Activated effector memory CD4-positive, alpha-beta T cell treated with anti-CD3 and anti-CD28 coated beads, Interleukin-2, amount 50 U/mL, for 16 hours (primary cell): ENCODE data around the gene ZNF284.

Source experiments
- DNase-seq: peaks from one replicate; pipeline ENCODE4 v3.0.0-alpha.2; 2020

The ZNF284 gene

DNA sequence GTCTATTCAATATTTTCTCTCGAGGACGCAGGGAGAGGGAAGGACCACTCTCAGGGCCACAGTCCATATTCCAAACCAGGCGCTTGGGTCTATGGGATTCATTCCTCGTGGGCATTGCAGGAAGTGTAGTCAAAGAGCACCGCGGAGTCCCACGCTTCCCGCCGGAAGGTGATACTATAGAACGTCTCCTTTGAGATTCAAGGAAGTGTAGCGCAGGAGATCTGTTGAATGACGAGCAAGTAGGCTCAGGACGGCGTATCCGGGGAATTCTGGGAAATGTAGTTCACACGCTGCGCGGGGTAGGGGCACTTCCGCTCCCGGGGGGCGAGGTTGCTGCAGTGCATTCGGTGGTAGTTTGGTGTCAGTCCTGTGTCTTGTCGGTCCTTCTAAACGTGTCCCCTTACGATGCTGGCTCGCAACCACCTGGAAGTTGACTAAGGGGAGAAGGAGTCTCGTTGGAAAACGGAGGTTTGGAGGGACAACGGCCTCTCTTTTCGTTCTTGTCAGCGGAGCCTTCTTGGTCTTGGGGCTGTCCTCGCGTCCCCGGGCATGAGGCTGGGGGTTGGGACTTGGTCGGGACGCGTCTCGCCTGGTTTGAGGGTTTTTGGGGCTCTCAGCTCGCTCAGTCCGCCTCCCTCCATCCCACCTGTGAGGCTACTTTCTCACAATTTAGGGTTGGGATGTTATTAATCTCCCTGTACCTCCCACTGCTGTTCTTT lies at the start of gene ZNF284:
Gene ZNF284, plus strand, starts transcription at position 336 of the 719 bp plus-strand sequence. CDS start 4,231 bp downstream, outside the sequence.
- peak; percentile 93 for DNase-seq

DNA sequence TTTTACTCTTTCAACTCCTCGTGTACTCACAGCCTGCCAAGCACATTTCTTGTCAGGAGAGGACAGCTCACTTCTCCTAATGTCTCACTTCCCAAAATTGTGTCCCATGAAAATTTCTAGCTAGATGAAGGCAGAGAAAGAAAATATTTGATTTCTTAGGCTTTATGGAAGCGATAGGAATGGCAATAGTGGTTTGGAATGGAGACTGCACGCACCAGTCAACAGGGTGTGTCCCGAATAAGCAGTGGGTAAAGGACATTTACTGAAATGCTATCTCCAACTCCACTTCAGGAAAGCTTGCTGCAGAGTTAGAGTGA lies 47.1 kb upstream of the ZNF284 start:
- no peak for DNase-seq

DNA sequence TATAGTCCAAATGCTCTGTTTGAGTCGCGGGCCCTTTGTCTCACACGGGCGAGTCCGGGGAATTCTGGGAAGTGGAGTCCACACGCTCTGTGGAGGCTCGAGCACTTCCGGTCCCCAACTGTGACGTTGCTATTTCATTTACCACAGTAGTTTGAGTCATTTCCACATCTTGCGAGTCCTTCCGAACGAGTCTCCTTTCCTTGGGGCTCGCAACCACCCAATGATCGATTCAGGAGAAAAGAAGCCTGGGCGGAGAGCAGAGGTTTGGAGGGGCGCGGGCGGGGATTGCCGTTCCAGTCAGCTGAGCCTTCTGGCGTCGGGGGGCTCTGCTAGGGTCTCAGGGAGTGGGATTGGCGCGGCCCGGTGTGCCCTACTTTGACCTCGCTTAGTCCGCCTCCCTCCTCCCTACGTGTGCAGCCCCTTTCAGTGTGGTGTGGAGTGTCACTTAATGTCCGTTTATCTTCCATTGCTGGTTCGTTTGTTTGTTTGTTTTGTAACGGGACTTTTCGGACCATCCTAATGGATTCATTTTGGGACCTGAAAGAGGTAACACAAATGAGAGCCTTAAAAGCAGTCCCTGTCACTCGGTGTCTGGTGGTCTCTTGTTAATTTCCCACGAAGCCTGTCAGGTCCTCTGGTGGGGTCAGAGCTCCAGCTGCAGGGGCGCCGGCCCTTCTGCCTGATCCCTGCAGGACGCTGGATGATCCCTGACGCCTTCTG lies 46.6 kb upstream of the ZNF284 start, which contains the start of gene ZNF222:
Gene ZNF222, plus strand, starts transcription at position 163 of the 720 bp plus-strand sequence. Its CDS starts 58 bp downstream, at position 221.
- DNase-seq = peak; percentile 89

DNA sequence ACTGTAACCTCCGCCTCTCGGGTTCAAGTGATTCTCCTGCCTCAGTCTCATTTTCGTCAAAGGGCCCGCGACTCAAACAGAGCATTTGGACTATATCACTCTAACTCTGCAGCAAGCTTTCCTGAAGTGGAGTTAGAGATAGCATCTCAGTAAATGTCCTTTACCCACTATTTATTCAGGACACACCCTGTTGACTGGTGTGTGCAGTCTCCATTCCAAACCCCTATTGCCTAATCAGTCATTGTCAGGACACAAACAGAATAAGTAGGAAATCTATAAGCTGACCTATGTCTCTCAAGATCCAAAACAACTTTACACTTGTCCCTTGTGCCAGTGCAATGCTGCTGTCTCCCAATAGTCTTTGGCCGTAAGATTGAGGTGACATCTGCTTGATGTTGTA lies 45.3 kb upstream of the ZNF284 start:
- no peak for DNase-seq

DNA sequence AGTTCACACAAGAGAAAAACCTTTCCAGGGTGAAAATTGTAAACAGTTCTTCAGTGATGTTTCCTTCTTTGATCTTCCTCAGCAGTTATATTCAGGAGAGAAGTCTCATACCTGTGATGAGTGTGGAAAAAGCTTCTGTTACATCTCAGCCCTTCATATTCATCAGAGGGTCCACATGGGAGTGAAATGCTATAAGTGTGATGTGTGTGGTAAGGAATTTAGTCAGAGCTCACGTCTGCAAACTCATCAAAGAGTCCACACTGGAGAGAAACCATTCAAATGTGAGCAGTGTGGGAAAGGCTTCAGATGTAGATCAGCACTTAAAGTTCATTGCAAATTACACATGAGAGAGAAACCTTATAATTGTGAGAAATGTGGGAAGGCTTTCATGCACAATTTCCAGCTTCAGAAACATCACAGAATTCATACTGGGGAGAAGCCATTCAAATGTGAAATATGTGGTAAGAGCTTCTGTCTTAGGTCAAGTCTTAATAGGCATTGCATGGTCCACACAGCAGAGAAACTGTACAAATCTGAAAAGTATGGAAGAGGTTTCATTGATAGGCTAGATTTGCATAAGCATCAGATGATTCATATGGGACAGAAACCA lies 39.9 kb upstream of the ZNF284 start:
- no peak for DNase-seq

DNA sequence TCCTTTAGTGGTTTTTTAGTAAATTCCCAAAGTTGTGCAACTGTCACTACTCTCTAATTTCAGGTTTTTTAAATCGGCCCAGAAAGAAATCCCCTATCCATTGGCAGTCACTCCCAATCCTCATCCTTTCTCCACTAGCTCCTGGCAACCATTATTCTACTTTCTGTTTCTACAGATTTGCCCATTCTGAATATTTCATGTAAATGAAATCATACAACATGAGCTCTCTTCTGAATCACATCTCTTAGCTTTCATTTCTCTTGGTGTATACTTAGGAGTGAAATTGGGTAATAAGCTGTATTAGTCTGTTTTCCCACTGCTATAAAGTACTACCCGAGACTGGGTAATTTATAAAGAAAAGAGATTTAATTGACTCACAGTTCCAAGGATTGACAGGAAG lies 29.8 kb upstream of the ZNF284 start:
- DNase-seq = no peak

DNA sequence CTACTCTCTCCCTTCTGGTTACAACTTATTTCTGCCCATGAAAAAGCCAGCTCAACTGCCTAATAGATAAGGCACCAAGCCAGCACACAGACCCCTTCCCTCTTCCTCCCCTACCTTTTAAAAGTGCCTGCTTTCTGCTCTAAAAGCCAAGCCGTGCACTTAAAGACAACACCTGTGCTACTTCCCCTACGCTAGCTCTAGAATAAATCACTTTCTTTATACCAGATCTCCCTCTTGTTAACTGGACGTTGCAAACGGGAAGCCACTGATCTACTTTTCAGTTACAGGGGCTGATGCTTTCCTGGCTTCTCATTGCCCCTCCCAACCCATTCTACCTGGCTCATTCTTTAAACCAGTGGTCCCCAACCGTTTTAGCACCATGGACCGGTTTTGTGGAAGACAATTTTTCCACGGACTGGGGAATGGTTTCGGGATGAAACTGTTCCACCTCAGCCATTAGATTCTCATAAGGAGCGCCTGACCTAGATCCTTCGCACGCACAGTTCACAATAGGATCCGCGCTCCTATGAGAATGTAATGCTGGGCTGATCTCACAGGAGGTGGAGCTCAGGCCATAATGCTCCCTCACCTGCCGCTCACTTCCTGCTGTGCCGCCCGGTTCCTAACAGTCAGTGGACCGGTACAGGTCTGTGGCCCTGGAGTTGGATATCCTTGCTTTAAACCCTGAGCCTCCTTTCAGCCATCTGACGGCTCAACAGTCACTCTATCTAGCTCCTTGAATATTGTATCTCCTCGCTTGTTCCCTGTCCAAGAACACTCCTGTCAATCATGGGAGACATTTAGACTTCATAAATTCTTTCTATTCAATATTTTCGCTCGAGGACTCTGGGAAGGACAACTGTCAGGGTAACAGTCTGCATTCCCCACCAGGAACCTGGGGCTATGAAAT lies 21.0 kb upstream of the ZNF284 start:
- DNase-seq = peak; percentile 71

DNA sequence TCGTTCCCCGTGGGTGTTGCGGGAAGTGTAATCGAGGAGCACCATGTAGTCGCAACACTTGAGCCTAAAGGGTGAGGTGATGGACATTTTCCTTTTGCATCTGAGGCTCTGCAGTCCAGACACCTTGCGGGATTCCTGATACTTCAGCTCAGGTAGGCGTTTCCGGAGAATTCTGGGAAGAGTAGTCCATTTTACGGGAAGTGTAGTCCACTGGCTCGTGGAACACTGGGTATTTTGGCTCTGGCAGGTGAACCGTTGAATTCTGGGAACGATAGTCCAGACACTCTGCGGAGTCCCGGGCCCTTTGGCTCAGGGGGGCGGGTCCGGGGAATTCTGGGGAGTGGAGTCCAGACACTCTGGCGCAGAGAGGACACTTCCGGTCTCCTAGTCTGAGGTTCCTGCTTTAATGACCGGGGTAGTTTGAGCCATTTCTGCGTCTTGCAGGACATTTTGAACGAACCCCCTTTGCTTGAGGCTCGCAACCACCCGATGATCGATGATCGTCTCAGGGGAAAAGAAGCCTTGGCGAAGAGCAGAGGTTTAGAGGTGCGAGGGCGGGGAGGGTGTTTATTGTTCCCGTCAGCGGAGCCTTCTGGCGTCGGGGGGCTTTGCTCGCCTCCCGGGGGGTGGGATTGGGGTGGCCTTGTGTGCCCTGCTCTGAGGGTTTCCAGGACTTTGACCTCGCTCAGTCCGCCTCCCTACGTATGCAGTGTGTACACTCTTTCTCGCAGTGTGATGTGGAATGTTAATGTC lies 20.1 kb upstream of the ZNF284 start, which contains the start of gene ZNF223:
Gene ZNF223, plus strand, starts transcription at position 387 of the 753 bp plus-strand sequence. CDS start 3,141 bp downstream, outside the sequence.
- DNase-seq = peak; percentile 88

DNA sequence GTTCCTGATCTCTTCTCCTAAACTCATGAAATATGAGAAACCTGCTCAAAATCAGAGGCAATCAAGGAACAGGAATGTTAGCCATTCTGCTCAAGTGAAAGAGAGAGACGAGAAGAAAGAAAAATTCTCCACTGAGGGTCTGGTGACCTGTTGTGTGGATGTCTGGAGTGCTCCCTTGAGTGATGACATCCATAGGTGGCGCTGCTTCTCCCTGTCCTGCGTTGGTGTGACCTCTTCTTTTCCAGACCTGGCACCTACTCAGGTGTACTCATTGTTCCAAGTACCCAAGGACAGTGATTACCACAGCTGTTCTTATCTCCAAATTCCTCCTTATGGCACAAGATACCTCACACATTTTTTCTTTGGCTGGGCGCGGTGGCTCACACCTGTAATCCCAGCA lies 16.1 kb upstream of the ZNF284 start:
- no peak for DNase-seq

DNA sequence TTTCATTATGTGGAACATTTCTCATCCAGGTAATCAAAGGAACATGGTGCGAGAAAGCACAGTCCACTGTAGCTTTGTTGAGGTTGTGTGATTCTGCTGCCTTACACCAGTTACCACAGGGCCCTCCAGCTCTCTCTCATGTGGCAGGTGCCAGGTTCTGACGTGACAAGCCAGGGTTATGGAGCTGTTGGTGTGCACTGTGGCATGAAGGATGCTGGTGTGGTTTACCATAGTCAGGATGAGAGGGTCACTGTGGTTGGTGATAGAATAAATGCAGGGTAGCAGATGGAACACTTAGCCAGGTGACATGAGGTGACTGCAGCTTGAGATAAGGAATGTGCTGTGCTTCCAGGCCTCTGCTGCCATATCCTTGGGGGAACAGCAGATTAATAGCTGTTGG lies 12.7 kb upstream of the ZNF284 start:
- no peak for DNase-seq

DNA sequence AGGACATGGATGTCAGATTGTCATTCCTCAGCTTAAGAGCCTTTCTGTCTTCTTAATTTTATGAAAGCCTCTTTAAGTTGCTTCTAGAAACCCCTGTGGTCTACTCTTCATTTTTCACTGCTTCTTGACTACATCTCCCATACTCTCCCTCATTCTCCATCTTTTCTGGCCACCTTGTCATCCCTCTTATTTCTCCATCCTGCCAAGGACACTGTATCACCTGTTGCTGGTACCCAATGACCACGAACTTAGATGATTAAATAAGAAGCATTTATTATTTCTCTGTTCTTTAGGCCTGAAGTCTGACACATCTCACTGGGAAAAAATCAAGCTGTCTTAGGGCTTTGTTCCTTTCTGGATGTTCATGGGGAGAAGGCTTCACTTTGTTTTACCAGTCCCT lies 10.9 kb upstream of the ZNF284 start:
- no peak for DNase-seq

DNA sequence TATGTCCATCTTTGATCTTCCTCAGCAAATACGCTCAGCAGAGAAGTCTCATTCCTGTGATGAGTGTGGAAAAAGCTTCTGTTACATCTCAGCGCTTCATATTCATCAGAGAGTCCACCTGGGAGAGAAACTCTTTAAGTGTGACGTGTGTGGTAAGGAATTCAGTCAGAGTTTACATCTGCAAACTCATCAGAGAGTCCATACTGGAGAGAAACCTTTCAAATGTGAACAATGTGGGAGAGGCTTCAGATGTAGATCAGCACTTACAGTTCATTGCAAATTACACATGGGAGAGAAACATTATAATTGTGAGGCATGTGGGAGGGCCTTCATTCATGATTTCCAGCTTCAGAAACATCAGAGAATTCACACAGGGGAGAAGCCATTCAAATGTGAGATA lies 5.7 kb upstream of the ZNF284 start:
- no peak for DNase-seq

DNA sequence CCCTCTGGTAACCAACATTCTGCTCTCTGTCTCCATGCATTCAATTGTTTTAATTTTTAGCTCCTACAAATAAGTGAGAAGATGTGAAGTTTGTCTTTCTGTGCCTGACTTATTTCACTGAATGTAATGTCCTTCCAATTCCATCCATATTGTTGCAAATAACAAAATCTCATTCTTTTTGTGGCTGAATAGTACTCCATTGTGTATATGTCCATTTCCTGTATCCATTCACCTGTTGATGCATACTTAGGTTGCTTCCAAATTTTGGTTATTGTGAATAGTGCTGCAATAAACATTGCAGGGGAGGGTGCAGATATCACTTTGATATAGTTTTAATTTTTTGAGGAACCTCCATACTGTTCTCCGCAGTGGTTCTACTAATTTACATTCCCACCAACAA lies 2.5 kb upstream of the ZNF284 start:
- DNase-seq = no peak

DNA sequence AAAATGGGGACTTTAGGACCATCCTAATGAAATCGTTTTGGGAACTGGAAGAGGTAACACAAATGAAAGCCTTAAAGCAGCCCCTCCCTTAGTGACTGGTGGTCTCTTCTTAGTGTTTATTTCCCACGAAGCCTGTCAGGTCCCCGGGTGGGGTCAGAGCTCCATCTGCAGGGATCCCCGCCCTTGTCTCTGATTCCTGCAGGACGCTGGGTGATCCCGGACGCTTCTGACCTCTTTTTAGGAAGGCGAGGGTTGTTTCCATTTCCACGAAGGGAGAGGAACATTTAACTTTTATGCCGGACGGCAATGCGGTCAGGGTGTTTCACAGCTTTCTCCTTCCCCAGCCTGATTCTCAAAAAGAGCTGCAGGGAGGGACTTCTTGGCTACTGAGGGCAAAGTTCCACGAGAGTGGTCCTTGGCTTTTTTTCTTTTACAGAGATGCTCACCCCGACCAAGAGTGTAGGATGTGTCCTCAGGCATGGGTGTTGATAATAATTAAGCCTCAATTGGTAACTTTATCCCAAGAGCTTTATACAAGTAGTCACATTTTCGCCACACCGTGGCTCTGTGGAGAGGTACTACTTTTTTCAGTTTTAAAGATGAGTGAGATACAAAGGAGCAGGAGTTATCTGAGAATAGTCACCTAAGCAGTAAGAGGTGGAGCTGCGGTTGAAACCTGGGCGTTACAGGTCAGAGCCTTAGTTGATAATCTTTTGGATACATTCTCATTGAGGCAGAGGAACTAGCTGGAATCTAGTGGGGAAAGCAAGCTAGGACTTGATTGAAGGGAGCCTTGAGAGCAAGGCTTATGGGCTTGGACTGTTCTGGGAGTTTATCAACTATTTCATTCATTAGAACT lies 813 bp downstream of the ZNF284 start:
- no peak for DNase-seq

DNA sequence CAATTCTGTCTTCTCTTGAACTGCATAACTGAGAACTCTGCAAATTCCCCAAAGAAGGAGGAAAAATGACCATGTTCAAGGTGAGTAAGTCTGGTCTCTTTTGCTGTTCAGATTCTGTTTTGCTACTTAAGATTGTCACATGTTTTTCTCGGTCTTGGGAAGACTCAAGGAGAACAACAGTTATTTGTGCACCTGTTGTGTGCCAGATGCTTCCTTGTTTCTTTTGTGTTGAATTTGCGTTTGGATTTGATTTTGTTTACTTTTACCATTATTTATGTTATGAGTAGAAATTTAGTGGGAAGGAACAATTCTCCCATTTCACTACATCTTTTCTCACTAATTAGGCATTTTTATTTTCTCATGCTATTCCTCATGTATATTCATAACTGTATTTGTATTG lies 4.4 kb downstream of the ZNF284 start:
- no peak for DNase-seq

DNA sequence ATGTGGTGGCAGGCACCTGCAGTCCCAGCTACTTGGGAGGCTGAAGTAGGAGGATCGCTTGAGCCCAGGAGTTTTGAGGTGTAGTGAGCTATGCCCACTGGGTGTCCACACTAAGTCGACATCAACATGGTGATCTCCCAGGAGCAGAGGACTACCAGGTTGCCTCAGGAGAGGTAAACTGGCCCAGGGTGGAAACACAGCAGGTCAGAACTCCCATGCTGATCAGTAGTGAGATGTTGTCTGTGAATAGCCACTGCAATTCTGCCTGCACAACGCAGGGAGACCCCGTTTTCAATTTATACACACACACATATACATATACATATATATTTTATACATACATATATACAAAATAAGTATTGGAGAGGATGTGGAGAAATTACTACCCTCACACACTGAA lies 20.1 kb downstream of the ZNF284 start:
- DNase-seq = no peak

DNA sequence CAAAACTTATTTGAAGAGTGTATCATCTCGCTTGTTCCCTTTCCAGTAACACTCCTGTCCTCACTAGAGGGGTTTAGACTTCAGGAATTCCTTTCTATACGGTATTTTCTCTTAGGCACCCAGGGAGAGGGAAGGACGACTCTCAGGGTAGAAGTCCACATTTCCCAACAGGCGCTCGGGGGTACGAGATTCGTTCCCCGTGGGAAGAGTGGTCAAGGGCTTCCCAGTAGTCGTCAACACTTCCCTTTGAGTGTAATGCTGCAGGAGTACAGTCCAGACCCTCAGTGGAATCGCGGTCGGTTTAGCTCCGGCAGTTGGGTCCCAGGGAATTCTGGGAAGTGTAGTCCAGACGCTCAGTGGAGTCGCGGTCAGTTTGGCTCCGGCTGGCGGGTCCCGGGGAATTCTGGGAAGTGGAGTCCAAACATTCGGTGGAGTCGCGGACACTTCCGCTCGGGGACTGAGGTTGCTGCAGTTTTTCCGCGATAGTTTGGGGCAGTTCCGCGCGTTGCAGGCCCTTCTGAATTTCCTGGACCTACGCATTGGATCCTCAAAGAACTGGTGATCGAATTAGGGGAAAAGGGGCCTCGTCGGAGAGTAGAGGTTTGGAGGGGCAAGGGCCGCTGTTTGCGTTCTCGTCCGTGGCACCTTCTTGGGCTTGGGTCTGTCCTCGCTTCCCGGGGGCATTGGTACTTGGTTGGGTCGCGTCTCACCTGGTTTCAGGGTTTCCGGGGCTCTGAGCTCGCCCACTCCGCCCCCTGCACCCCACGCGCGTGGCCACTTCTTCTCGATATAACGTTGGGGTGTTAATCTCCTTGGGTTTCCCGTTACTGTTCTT lies 22.2 kb downstream of the ZNF284 start, which contains the start of gene ZNF224:
Gene ZNF224, plus strand, starts transcription at position 431 of the 835 bp plus-strand sequence. CDS start 3,513 bp downstream, outside the sequence.
- peak; percentile 93 for DNase-seq

DNA sequence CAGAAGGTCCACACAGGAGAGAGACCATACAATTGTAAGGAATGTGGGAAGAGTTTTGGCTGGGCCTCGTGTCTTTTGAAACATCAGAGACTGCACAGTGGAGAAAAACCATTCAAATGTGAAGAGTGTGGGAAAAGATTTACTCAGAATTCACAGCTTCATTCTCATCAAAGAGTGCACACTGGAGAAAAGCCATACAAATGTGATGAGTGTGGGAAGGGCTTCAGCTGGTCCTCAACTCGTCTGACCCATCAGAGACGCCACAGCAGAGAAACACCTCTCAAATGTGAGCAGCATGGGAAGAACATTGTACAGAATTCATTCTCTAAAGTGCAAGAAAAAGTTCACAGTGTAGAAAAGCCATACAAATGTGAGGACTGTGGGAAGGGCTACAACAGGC lies 35.8 kb downstream of the ZNF284 start:
- no peak for DNase-seq

DNA sequence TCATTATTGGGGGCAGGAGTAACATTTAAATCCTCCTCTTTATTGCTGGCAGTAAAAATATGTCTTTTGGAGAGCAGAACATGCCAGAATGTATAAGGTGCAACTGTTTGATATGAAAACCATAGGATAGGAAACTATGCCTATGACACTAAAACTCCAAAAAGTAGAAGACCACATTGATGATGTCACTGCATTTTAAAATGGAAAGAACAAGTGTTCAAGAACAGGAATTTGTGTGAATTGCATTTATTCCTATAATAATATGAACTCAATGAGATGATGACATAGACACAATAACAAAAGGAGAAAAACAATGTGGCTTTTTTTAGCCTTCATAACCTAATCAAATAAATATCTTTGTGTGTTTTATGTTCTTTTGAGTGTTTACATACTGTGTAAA lies 37.5 kb downstream of the ZNF284 start:
- DNase-seq = no peak

DNA sequence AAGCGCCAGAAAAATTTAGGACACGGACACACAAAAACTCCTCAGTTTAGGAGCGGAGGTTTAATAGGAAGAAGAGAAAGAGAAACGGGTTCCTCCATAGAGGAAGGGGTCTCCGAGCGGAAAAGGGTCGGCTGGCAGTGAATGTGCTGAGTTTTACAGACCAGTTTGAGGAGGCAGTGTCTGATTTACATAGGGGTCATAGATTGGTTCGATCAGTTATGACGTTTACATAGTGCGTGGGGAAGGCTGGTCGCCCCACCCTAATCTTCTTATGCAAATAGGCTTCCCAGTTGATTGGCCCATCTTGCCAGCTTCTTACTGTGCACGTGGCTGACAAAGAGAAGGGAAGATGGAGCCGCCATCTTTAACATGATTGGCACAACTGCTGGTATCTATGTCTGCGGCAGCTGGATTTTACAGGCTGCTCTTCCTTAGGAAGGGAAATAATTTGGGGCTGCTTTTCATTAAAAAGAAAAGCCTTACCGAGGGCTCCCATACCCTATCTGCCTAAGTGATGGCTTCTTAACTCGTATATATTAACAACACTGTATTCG lies 40.0 kb downstream of the ZNF284 start:
- no peak for DNase-seq
